GM12864 (cell line): ENCODE data around the gene SET.
"Not testable (repeated sequence)": the region's sequence is repeated elsewhere in the genome, so short reads cannot be mapped to it uniquely, and the experiment has no call there.

ENCODE experiments used
- DNase-seq: peaks from one replicate; pipeline ENCODE4 v3.0.0-alpha.2; 2011; ENCODE audit warnings: low read depth
- H3K4me3 ChIP-seq: 2 replicates; pipeline ENCODE4 v1.5.1; 2011; ENCODE audit warnings: mild to moderate bottlenecking, low read depth, low read length, control low read depth
- TF ChIP-seq, protein P1 (sequence below): IDR thresholded peaks from 2 replicates; pipeline ENCODE4 v1.5.1; 2011; ENCODE audit warnings: low read depth, mild to moderate bottlenecking, moderate library complexity, low read length, control low read depth, inconsistent platforms; ENCODE audit errors: missing control alignments

Gene SET, protein sequence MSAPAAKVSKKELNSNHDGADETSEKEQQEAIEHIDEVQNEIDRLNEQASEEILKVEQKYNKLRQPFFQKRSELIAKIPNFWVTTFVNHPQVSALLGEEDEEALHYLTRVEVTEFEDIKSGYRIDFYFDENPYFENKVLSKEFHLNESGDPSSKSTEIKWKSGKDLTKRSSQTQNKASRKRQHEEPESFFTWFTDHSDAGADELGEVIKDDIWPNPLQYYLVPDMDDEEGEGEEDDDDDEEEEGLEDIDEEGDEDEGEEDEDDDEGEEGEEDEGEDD

DNA sequence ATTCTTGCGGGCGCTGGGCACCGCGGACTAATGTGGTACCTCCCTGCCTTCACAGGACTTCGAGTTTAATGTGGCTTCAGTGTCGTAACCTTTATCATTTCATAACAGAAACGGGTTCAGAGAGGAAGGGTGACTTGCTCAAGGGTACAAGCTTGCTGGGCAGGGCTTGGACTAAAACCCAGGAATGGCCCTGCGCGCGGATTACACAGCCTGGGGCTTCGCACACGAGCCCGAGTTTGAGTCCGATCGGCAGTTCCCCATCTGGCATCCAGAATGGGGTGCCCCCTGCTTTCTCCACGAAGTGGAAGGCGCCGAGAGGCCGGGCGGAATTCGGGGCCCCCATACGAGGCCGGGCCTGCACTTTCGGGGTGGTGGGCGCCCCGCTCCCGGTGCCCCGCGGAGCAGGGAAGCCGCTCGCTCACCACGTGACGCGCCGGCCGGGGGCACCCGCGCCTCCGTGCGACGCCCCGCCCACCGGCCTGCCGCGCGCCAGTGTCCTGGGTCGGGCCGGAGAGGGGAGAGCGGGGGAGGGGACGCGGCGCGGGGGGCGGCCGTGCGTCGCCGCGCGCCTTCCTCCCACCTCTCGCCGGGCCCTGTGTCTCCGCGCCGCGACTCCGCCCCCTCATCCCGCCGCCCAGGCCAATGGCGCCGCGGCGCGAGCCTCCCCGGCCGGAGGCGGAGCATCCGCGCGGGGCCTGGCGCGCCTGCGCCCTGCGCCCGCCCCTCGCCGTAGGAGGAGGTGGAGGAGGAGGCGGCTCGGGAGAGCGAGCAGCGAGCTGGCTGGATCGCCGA, at the start of gene SET:
TSS of gene SET (plus strand) at position 722 of the 792 bp plus-strand sequence. CDS start 361 bp downstream, outside the sequence.
- peak within 1 kb of the TSS; percentile 99 for H3K4me3 ChIP-seq
- peak; percentile 75 for DNase-seq
- TF ChIP-seq, protein P1, sequence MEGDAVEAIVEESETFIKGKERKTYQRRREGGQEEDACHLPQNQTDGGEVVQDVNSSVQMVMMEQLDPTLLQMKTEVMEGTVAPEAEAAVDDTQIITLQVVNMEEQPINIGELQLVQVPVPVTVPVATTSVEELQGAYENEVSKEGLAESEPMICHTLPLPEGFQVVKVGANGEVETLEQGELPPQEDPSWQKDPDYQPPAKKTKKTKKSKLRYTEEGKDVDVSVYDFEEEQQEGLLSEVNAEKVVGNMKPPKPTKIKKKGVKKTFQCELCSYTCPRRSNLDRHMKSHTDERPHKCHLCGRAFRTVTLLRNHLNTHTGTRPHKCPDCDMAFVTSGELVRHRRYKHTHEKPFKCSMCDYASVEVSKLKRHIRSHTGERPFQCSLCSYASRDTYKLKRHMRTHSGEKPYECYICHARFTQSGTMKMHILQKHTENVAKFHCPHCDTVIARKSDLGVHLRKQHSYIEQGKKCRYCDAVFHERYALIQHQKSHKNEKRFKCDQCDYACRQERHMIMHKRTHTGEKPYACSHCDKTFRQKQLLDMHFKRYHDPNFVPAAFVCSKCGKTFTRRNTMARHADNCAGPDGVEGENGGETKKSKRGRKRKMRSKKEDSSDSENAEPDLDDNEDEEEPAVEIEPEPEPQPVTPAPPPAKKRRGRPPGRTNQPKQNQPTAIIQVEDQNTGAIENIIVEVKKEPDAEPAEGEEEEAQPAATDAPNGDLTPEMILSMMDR, result no peak

DNA sequence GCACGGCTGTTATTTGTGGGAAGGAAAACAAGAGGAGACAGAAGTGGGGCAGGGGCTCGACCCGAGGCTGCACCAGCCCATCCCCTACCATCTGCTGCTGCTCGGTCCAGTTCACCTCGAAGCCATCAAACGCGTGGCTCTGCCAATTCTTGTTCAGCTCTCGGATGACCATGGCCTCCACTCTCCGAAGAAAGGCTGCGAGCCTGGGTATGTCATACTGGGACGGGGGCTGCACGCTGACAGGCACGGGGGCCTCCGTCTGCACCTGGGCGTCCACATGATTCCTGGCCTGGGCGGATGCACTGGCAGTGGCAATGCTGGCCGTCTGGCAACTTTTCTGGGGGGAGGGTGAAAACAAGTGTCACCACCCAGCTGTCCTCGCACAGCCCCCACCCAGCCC, 48.4 kb upstream of the SET start:
- TF ChIP-seq, protein P1, result no peak
- no peak for DNase-seq
- no peak overlapping the region for H3K4me3 ChIP-seq

DNA sequence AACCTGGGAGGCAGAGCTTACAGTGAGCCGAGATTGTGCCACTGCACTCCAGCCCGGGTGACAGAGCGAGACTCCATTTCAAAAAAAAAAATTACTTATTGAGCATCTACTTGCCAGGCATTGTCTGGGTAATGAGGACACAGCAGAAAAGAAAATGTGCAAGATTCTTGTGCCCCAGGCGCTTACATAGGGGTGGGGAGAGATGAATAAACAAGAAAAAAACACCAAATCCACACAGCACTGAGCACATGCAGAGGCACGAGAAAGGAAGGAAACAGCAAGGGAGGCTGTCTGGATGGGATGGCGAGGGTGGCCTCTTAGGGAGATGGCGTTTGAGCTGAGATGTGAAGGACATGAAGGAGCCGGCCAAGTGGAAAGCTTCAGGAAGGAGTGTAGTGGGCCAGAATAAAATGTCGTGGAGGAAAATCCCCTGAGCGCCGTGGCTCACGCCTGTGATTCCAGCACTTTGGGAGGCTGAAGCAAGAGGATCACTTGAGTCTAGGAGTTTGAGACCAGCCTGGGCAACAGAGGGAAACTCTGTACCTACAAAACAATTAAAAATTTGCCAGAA, 46.3 kb upstream of the SET start:
- H3K4me3 ChIP-seq, result no peak overlapping the region
- no peak for DNase-seq
- TF ChIP-seq, protein P1, result no peak

DNA sequence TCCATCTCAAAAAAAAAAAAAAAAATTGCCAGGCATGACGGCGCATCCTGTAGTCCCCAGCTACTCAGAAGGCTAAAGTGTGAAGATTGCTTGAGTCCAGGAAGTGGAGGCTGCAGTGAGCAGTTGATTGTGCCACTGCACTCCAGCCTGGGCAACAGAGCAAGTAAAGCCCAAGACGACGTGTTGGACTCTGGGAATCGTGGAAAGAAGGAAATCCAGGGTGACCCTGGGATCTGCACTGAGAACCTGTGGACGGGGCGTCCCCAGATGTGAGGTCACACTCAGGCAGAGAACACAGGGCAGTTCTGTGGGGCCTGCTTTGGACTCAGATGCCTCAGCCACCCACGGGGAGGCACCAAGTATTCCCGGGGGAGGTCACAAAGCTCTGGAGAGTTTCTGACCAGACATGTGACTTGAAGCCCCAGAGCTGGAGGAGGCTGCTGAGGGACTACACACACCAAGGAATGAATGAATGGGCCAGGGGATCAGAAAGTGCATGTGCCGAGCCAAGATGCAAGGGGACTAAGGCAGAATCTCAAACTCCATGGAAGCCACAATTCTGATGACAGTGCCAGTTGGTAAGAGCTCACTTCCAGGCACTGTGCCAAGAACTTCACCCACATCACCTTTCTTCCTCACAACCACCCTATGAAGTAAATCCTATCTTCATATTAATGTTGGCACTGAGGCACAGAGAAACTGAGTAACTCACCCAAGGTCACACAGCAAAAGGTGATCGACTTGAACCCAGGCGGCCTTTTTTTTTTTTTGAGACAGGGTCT, 45.3 kb upstream of the SET start:
- H3K4me3 ChIP-seq, result no peak overlapping the region
- DNase-seq, result peak; percentile 37
- TF ChIP-seq, protein P1, result no peak

DNA sequence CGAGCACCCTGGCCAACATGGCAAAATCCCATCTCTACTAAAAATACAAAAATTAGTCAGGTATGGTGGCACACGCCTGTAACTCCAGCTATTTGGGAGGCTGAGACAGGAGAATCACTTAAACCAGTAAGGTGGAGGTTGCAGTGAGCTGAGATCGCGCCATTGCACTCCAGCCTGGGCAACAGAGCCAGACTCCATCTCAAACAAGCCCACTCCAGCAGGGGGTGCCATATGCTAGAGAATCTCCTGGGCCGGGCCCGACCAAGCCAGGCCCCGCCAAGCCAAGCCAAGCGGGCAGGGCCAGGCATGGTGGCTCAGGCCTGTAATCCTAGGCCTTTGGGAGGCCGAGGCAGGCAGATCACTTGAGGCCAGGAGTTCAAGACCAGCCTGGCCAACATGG, 40.8 kb upstream of the SET start:
- TF ChIP-seq, protein P1, result peak; percentile 36
- not testable (repeated sequence) for DNase-seq, H3K4me3 ChIP-seq

DNA sequence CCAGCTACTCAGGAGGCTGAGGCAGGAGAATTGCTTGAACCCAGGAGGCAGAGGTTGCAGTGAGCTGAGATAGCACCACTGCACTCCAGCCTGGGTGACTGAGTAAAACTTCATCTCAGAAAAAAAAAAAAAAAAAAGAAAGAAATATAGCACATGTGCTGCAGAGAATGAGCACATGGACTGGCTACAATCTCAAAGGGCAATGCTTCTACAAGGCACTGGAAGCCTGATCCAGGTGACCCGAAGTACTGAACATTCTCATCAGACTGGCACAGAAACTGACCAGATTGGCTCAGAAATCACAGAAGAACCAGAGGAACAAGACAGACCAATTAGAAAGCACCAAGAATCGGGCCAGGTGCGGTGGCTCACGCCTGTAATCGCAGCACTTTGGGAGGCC, 37.2 kb upstream of the SET start:
- DNase-seq, result no peak
- H3K4me3 ChIP-seq, result no peak overlapping the region
- TF ChIP-seq, protein P1, result no peak
